K562 (cell line): Measurements from ENCODE around the gene ZCCHC3. TPM values are rescaled to one million over a fixed set of nuclear protein-coding genes. Genes with fewer than 3 reads are reported as not detected.

Source experiments
- MEIS2 ChIP-seq: fragments of 450-650 bp; IDR thresholded peaks from 2 replicates; pipeline ENCODE4 v1.6.1; 2014; ENCODE audit warnings: mild to moderate bottlenecking; ENCODE audit not compliant: partially characterized antibody
- NFIX ChIP-seq: fragments of 250-450 bp; sonication (Bioruptor Pico); IDR thresholded peaks from 2 replicates; pipeline ENCODE4 v1.4.0; 2020; ENCODE audit warnings: low read depth, mild to moderate bottlenecking, moderate library complexity
- POLR2AphosphoS5 ChIP-seq: IDR thresholded peaks from 2 replicates; pipeline ENCODE4 v1.6.1; 2011; ENCODE audit warnings: mild to moderate bottlenecking, low read depth, low read length, moderate library complexity; ENCODE audit not compliant: control insufficient read depth, insufficient read depth
- ZNF57 ChIP-seq: fragments of 450-650 bp; formaldehyde crosslinking; IDR thresholded peaks from 2 replicates; pipeline ENCODE4 v1.4.0; 2020; ENCODE audit warnings: mild to moderate bottlenecking, moderate library complexity
- polyA plus RNA-seq, 8 experiments: library from polyadenylated mRNA; depleted of rRNA in 4 of 8; stranded (reverse) in 5 of 8; unstranded in 3 of 8; fragments of >200 nt; fragmentation: Nextera tagmentation in 2 of 8; fragmentation: Illumina TruSeq in 1 of 8; extraction: Ambion mirVana in 2 of 8; extraction: Trizol in 1 of 8; gene quantifications; 2 replicates each; pipeline versions ENCODE4 v1.2.1 to v1.2.3, GENCODE V29; 2011 to 2014; ENCODE audit warnings: inconsistent platforms in 1 of 8, missing spikeins in 1 of 8
- total RNA-seq, 7 experiments: library from RNA; depleted of rRNA in 6 of 7; stranded (reverse); fragments of >200 nt in 6 of 7; fragmentation: Illumina TruSeq in 2 of 7; extraction: Trizol in 2 of 7; gene quantifications; 2 replicates each; pipeline versions ENCODE4 v1.2.1 to v1.2.3, GENCODE V29; 2011 to 2021; ENCODE audit warnings: low replicate concordance in 1 of 7
- TF ChIP-seq, protein P1 (sequence below): fragments of 450-650 bp; IDR thresholded peaks from 2 replicates; pipeline ENCODE4 v1.6.1; 2016; ENCODE audit warnings: mild to moderate bottlenecking, moderate library complexity
- TF ChIP-seq, protein P2 (sequence below), 2 experiments: fragments of 450-650 bp; IDR thresholded peaks; 2 replicates each; pipeline ENCODE4 v1.6.1; 2018; ENCODE audit warnings: mild to moderate bottlenecking in 2 of 2, low read depth in 1 of 2; ENCODE audit not compliant: partially characterized antibody in 2 of 2
- TF ChIP-seq, protein P3 (sequence below): fragments of 250-450 bp; sonication (Bioruptor Pico); IDR thresholded peaks from 2 replicates; pipeline ENCODE4 v1.5.1; 2021; ENCODE audit warnings: mild to moderate bottlenecking
- TF ChIP-seq, protein P4 (sequence below): fragments of 200-400 bp; formaldehyde crosslinking; IDR thresholded peaks from 2 replicates; pipeline ENCODE4 v1.6.1; 2017; ENCODE audit warnings: mild to moderate bottlenecking, low read depth, low read length, moderate library complexity

The ZCCHC3 gene
- total and polyA plus RNA-seq, 9 of the 15 experiments (the other 6 are each of a cell fraction or from before 2014, with no cell fraction given): 2.8 to 23.3 (median 16.5) TPM

DNA sequence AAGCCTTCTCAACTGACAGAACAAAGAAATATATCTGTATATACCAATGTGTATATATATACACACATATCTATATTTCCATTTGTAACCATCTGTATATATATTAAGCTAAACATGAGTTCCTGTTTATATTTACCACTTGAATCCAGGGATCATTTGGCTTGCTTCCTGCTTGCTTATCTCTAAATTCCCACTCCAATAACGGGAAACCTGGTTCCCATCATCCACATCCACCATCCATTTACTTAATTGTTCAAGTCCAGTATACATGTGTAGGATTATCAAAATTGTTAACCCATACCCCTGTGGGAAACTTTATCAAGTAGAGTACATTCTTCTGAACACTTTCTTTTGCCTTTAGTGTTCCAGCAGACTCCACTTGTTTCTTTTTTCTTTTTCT lies 15.5 kb downstream of the ZCCHC3 start (continued):
- TF ChIP-seq, protein P1, sequence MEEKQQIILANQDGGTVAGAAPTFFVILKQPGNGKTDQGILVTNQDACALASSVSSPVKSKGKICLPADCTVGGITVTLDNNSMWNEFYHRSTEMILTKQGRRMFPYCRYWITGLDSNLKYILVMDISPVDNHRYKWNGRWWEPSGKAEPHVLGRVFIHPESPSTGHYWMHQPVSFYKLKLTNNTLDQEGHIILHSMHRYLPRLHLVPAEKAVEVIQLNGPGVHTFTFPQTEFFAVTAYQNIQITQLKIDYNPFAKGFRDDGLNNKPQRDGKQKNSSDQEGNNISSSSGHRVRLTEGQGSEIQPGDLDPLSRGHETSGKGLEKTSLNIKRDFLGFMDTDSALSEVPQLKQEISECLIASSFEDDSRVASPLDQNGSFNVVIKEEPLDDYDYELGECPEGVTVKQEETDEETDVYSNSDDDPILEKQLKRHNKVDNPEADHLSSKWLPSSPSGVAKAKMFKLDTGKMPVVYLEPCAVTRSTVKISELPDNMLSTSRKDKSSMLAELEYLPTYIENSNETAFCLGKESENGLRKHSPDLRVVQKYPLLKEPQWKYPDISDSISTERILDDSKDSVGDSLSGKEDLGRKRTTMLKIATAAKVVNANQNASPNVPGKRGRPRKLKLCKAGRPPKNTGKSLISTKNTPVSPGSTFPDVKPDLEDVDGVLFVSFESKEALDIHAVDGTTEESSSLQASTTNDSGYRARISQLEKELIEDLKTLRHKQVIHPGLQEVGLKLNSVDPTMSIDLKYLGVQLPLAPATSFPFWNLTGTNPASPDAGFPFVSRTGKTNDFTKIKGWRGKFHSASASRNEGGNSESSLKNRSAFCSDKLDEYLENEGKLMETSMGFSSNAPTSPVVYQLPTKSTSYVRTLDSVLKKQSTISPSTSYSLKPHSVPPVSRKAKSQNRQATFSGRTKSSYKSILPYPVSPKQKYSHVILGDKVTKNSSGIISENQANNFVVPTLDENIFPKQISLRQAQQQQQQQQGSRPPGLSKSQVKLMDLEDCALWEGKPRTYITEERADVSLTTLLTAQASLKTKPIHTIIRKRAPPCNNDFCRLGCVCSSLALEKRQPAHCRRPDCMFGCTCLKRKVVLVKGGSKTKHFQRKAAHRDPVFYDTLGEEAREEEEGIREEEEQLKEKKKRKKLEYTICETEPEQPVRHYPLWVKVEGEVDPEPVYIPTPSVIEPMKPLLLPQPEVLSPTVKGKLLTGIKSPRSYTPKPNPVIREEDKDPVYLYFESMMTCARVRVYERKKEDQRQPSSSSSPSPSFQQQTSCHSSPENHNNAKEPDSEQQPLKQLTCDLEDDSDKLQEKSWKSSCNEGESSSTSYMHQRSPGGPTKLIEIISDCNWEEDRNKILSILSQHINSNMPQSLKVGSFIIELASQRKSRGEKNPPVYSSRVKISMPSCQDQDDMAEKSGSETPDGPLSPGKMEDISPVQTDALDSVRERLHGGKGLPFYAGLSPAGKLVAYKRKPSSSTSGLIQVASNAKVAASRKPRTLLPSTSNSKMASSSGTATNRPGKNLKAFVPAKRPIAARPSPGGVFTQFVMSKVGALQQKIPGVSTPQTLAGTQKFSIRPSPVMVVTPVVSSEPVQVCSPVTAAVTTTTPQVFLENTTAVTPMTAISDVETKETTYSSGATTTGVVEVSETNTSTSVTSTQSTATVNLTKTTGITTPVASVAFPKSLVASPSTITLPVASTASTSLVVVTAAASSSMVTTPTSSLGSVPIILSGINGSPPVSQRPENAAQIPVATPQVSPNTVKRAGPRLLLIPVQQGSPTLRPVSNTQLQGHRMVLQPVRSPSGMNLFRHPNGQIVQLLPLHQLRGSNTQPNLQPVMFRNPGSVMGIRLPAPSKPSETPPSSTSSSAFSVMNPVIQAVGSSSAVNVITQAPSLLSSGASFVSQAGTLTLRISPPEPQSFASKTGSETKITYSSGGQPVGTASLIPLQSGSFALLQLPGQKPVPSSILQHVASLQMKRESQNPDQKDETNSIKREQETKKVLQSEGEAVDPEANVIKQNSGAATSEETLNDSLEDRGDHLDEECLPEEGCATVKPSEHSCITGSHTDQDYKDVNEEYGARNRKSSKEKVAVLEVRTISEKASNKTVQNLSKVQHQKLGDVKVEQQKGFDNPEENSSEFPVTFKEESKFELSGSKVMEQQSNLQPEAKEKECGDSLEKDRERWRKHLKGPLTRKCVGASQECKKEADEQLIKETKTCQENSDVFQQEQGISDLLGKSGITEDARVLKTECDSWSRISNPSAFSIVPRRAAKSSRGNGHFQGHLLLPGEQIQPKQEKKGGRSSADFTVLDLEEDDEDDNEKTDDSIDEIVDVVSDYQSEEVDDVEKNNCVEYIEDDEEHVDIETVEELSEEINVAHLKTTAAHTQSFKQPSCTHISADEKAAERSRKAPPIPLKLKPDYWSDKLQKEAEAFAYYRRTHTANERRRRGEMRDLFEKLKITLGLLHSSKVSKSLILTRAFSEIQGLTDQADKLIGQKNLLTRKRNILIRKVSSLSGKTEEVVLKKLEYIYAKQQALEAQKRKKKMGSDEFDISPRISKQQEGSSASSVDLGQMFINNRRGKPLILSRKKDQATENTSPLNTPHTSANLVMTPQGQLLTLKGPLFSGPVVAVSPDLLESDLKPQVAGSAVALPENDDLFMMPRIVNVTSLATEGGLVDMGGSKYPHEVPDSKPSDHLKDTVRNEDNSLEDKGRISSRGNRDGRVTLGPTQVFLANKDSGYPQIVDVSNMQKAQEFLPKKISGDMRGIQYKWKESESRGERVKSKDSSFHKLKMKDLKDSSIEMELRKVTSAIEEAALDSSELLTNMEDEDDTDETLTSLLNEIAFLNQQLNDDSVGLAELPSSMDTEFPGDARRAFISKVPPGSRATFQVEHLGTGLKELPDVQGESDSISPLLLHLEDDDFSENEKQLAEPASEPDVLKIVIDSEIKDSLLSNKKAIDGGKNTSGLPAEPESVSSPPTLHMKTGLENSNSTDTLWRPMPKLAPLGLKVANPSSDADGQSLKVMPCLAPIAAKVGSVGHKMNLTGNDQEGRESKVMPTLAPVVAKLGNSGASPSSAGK: no peak
- TF ChIP-seq, protein P2, sequence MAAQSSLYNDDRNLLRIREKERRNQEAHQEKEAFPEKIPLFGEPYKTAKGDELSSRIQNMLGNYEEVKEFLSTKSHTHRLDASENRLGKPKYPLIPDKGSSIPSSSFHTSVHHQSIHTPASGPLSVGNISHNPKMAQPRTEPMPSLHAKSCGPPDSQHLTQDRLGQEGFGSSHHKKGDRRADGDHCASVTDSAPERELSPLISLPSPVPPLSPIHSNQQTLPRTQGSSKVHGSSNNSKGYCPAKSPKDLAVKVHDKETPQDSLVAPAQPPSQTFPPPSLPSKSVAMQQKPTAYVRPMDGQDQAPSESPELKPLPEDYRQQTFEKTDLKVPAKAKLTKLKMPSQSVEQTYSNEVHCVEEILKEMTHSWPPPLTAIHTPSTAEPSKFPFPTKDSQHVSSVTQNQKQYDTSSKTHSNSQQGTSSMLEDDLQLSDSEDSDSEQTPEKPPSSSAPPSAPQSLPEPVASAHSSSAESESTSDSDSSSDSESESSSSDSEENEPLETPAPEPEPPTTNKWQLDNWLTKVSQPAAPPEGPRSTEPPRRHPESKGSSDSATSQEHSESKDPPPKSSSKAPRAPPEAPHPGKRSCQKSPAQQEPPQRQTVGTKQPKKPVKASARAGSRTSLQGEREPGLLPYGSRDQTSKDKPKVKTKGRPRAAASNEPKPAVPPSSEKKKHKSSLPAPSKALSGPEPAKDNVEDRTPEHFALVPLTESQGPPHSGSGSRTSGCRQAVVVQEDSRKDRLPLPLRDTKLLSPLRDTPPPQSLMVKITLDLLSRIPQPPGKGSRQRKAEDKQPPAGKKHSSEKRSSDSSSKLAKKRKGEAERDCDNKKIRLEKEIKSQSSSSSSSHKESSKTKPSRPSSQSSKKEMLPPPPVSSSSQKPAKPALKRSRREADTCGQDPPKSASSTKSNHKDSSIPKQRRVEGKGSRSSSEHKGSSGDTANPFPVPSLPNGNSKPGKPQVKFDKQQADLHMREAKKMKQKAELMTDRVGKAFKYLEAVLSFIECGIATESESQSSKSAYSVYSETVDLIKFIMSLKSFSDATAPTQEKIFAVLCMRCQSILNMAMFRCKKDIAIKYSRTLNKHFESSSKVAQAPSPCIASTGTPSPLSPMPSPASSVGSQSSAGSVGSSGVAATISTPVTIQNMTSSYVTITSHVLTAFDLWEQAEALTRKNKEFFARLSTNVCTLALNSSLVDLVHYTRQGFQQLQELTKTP (IDR thresholded peaks at IDR 0.05; ENCODE audit: low read depth in 1 of 2, partially characterized antibody in 2 of 2): no peak
- TF ChIP-seq, protein P3, sequence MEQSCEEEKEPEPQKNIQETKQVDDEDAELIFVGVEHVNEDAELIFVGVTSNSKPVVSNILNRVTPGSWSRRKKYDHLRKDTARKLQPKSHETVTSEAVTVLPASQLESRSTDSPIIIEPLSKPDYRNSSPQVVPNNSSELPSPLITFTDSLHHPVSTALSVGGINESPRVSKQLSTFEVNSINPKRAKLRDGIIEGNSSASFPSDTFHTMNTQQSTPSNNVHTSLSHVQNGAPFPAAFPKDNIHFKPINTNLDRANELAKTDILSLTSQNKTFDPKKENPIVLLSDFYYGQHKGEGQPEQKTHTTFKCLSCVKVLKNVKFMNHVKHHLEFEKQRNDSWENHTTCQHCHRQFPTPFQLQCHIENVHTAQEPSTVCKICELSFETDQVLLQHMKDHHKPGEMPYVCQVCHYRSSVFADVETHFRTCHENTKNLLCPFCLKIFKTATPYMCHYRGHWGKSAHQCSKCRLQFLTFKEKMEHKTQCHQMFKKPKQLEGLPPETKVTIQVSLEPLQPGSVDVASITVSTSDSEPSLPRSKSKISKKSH (CRISPR knock-in tag): no peak
- TF ChIP-seq MEIS2 (no peak), NFIX (CRISPR knock-in tag) (no peak), ZNF57 (no peak), POLR2AphosphoS5 (no peak)
- TF ChIP-seq, protein P4, sequence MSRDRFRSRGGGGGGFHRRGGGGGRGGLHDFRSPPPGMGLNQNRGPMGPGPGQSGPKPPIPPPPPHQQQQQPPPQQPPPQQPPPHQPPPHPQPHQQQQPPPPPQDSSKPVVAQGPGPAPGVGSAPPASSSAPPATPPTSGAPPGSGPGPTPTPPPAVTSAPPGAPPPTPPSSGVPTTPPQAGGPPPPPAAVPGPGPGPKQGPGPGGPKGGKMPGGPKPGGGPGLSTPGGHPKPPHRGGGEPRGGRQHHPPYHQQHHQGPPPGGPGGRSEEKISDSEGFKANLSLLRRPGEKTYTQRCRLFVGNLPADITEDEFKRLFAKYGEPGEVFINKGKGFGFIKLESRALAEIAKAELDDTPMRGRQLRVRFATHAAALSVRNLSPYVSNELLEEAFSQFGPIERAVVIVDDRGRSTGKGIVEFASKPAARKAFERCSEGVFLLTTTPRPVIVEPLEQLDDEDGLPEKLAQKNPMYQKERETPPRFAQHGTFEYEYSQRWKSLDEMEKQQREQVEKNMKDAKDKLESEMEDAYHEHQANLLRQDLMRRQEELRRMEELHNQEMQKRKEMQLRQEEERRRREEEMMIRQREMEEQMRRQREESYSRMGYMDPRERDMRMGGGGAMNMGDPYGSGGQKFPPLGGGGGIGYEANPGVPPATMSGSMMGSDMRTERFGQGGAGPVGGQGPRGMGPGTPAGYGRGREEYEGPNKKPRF: no peak
- TF ChIP-seq, all 486 proteins: peak for 0
